Measurements from ENCODE around the gene NSA2. TPM values are rescaled to one million over a fixed set of nuclear protein-coding genes. Genes with fewer than 3 reads are reported as not detected.

The NSA2 gene
- total and polyA plus RNA-seq, 9 of the 15 experiments (the other 6 are each of a cell fraction or from before 2014, with no cell fraction given), result 60.2 to 246 (median 183) TPM

DNA sequence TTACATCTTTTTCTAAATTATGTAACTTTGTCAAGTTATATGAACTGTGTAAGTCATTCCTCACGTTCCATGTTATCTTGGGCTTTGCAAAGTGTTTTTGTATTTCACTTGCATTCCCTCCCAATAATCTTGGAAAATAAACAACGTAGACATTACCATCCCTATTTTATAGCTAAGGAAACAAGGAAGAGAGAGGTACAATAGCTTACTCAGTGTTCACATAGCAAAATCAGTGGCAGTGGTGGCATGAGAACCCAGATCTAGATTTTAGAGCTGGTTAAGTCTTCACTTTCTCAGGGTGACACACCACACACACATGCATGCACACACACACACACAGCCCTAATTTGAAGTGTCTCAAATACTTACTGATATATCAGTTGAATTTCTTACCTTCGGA is 34.1 kb downstream of the NSA2 start:
- TF ChIP-seq ZC3H8 (IDR thresholded peaks at IDR 0.05) (no peak), ZNF282 (CRISPR knock-in tag; IDR thresholded peaks at IDR 0.05) (no peak), SIX5 (IDR thresholded peaks at IDR 0.05; ENCODE audit: borderline replicate concordance in 1 of 2, insufficient read depth in 1 of 2, low read depth in 1 of 2, low read length in 2 of 2) (no peak), MTA2 (IDR thresholded peaks at IDR 0.05; ENCODE audit: low read depth) (no peak), NRF1 (conservative IDR thresholded peaks at IDR 0.05 in 1 of 2, IDR thresholded peaks at IDR 0.05 in 1 of 2) (no peak), RAD21 (CRISPR knock-in tag; conservative IDR thresholded peaks at IDR 0.05 in 1 of 2, IDR thresholded peaks at IDR 0.05 in 1 of 2) (no peak), SLC30A9 (CRISPR knock-in tag; IDR thresholded peaks at IDR 0.05) (no peak), YBX1 (IDR thresholded peaks at IDR 0.05) (no peak), TAF9B (IDR thresholded peaks at IDR 0.05; ENCODE audit: partially characterized antibody) (no peak), THRAP3 (IDR thresholded peaks at IDR 0.05; ENCODE audit: borderline replicate concordance) (no peak), ARID1B (IDR thresholded peaks at IDR 0.05) (no peak), CREM (IDR thresholded peaks at IDR 0.05; ENCODE audit: low read depth) (no peak)
- TF ChIP-seq, protein P1, sequence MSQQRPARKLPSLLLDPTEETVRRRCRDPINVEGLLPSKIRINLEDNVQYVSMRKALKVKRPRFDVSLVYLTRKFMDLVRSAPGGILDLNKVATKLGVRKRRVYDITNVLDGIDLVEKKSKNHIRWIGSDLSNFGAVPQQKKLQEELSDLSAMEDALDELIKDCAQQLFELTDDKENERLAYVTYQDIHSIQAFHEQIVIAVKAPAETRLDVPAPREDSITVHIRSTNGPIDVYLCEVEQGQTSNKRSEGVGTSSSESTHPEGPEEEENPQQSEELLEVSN (IDR thresholded peaks at IDR 0.05; ENCODE audit: borderline replicate concordance in 1 of 2, extremely low read depth in 1 of 2, insufficient read depth in 1 of 2, insufficient read length in 1 of 2, low read depth in 1 of 2, low read length in 1 of 2, poor library complexity in 1 of 2, severe bottlenecking in 1 of 2), result no peak
- in situ Hi-C loops (cut with MboI) (no loop called here), intact Hi-C loops (cut with micrococcal nuclease) (no loop called here)
- ChIA-PET CTCF (ENCODE audit: low intra/inter-chr PET ratio) (no interaction called here), POLR2A (no interaction called here)
- Histone ChIP-seq H2AFZ (ENCODE audit: low read depth, low read length) (no peak overlapping the region), H3K79me2 (ENCODE audit: control insufficient read depth, insufficient read depth, low read length) (no peaks in the 10 kb centered on the region), H3K9me3 (replicated peaks; ENCODE audit: control insufficient read depth, insufficient read depth, low read depth, low read length) (no peaks in the 10 kb centered on the region), H3K4me3 (no peak overlapping the region), H3K4me1 (replicated peaks in 1 of 2; ENCODE audit: control insufficient read depth in 2 of 2, insufficient read depth in 2 of 2, low read length in 2 of 2) (no peaks in the 10 kb centered on the region; a peak in 1 of 5 replicates), H3K9ac (ENCODE audit: insufficient read depth in 1 of 2, low read depth in 2 of 2, low read length in 2 of 2) (no peak overlapping the region), H3K9me1 (ENCODE audit: control insufficient read depth, insufficient read depth, low read length) (no peaks in the 10 kb centered on the region), H3K27ac (ENCODE audit: extremely low read depth, low read depth, low read length) (no peak overlapping the region), H3K4me2 (ENCODE audit: insufficient read depth, low read length) (no peak overlapping the region), H3K27me3 (ENCODE audit: control insufficient read depth in 2 of 2, insufficient read depth in 2 of 2, low read length in 2 of 2) (peaks cover 18 to 19% of the 10 kb centered on the region in 2 experiments; a peak in 4 of 5 replicates), H3K36me3 (ENCODE audit: control insufficient read depth, insufficient read depth, low read length) (no peaks in the 10 kb centered on the region), H4K20me1 (replicated peaks; ENCODE audit: control insufficient read depth, insufficient read depth, low read length) (no peaks in the 10 kb centered on the region)
- FAIRE-seq, result no peak
- DNase-seq (ENCODE audit: extremely low read depth in 1 of 4, low spot score in 3 of 4), result no peak
- 0% methylated on average over 3 of the region's 3 CpGs for WGBS (ENCODE audit: insufficient coverage, low coverage, missing lambda C conversion rate)
- BruUV-seq (replicated peaks), result no TSS peak
- no peak for ATAC-seq

Measured in K562 (cell line).